Measurements from ENCODE around the gene LRP6.

The LRP6 gene

GRCh38 chr12:12244341-12244740 is 22.5 kb downstream of the LRP6 start:
- no peak for ATAC-seq
- TF ChIP-seq ZNF565 (CRISPR knock-in tag; conservative IDR thresholded peaks at IDR 0.05; ENCODE audit: low read depth) (no peak), PPARA (CRISPR knock-in tag; IDR thresholded peaks at IDR 0.05; ENCODE audit: borderline replicate concordance) (no peak), ZNF70 (CRISPR knock-in tag; IDR thresholded peaks at IDR 0.05) (no peak)

DNA sequence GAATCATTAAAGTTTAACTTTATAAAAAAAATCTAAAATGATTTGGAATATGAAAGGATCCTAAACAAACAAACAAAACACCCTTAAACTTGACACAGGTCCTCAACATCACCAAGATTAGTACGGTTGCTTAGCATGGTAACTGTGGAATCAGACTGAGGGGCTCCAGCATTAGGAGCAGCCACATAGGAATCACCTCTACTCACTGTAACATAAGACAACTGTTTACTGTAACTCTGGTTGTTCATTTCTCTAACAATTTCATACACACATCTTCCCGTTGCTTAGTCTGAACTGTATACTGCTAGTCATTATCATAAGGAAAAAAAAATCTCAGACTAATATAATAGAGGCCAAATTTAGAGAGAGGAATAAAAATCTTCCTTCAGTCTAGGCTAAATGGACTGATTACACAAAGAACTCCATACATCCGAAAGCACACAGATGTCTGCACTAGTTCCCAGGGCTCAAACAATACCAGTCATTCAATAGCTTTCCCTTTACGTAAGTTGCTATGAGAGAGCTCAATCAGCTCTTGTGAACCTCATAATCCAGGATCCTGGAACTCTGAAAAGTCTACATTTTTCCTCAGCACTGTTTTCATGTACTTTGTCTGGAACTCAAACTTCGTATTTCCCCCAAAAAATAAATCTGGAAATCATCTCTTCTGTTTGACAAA is 26.0 kb downstream of the LRP6 start:
- peak; percentile 63 for ATAC-seq
- TF ChIP-seq ZFP30 (CRISPR knock-in tag; IDR thresholded peaks at IDR 0.05) (no peak), GLIS3 (CRISPR knock-in tag; IDR thresholded peaks at IDR 0.05) (no peak), TSHZ2 (CRISPR knock-in tag; IDR thresholded peaks at IDR 0.05) (no peak), ZFP3 (CRISPR knock-in tag; IDR thresholded peaks at IDR 0.05) (no peak), ARNTL (CRISPR knock-in tag; IDR thresholded peaks at IDR 0.05; ENCODE audit: borderline replicate concordance, low read depth) (no peak), TCF4 (CRISPR knock-in tag; IDR thresholded peaks at IDR 0.05; ENCODE audit: borderline replicate concordance) (no peak), ZNF8 (CRISPR knock-in tag; IDR thresholded peaks at IDR 0.05) (no peak), CSDC2 (CRISPR knock-in tag; IDR thresholded peaks at IDR 0.05) (no peak), RARB (CRISPR knock-in tag; IDR thresholded peaks at IDR 0.05) (no peak), ISL1 (CRISPR knock-in tag; IDR thresholded peaks at IDR 0.05) (no peak), ZNF70 (CRISPR knock-in tag; IDR thresholded peaks at IDR 0.05) (no peak), TOX (CRISPR knock-in tag; IDR thresholded peaks at IDR 0.05; ENCODE audit: borderline replicate concordance) (no peak), POU6F1 (CRISPR knock-in tag; IDR thresholded peaks at IDR 0.05; ENCODE audit: borderline replicate concordance, low read depth) (no peak), OSR1 (CRISPR knock-in tag; IDR thresholded peaks at IDR 0.05) (no peak)
- TF ChIP-seq, protein P1, sequence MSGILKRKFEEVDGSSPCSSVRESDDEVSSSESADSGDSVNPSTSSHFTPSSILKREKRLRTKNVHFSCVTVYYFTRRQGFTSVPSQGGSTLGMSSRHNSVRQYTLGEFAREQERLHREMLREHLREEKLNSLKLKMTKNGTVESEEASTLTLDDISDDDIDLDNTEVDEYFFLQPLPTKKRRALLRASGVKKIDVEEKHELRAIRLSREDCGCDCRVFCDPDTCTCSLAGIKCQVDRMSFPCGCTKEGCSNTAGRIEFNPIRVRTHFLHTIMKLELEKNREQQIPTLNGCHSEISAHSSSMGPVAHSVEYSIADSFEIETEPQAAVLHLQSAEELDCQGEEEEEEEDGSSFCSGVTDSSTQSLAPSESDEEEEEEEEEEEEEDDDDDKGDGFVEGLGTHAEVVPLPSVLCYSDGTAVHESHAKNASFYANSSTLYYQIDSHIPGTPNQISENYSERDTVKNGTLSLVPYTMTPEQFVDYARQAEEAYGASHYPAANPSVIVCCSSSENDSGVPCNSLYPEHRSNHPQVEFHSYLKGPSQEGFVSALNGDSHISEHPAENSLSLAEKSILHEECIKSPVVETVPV (CRISPR knock-in tag; IDR thresholded peaks at IDR 0.05) = no peak

- no peak for ATAC-seq
- TF ChIP-seq, protein P2, sequence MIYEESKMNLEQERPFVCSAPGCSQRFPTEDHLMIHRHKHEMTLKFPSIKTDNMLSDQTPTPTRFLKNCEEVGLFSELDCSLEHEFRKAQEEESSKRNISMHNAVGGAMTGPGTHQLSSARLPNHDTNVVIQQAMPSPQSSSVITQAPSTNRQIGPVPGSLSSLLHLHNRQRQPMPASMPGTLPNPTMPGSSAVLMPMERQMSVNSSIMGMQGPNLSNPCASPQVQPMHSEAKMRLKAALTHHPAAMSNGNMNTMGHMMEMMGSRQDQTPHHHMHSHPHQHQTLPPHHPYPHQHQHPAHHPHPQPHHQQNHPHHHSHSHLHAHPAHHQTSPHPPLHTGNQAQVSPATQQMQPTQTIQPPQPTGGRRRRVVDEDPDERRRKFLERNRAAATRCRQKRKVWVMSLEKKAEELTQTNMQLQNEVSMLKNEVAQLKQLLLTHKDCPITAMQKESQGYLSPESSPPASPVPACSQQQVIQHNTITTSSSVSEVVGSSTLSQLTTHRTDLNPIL (CRISPR knock-in tag; IDR thresholded peaks at IDR 0.05; ENCODE audit: low read depth) = no peak
- TF ChIP-seq PPARA (CRISPR knock-in tag; IDR thresholded peaks at IDR 0.05; ENCODE audit: borderline replicate concordance) = no peak
- TF ChIP-seq ESRRG (CRISPR knock-in tag; IDR thresholded peaks at IDR 0.05) = no peak
- no peak for TF ChIP-seq SNAI2 (CRISPR knock-in tag; IDR thresholded peaks at IDR 0.05)
- TF ChIP-seq GLIS3 (CRISPR knock-in tag; IDR thresholded peaks at IDR 0.05) = no peak
- TF ChIP-seq ZC3H10 (CRISPR knock-in tag; IDR thresholded peaks at IDR 0.05) = no peak
- no peak for TF ChIP-seq POU6F1 (CRISPR knock-in tag; IDR thresholded peaks at IDR 0.05; ENCODE audit: borderline replicate concordance, low read depth)
- TF ChIP-seq ZFP30 (CRISPR knock-in tag; IDR thresholded peaks at IDR 0.05) = no peak
- TF ChIP-seq, protein P1 (CRISPR knock-in tag; IDR thresholded peaks at IDR 0.05) = no peak
- no peak for TF ChIP-seq TSHZ2 (CRISPR knock-in tag; IDR thresholded peaks at IDR 0.05)
- TF ChIP-seq CSDC2 (CRISPR knock-in tag; IDR thresholded peaks at IDR 0.05) = no peak
- no peak for TF ChIP-seq TCF4 (CRISPR knock-in tag; IDR thresholded peaks at IDR 0.05; ENCODE audit: borderline replicate concordance)
- TF ChIP-seq ZNF565 (CRISPR knock-in tag; conservative IDR thresholded peaks at IDR 0.05; ENCODE audit: low read depth) = no peak
- TF ChIP-seq OSR1 (CRISPR knock-in tag; IDR thresholded peaks at IDR 0.05) = no peak
Observed at GRCh38 chr12:12239127-12239526, 27.7 kb downstream of the LRP6 start.

Measured in SK-N-SH treated with all-trans-retinoic acid at 6 μM for 48 hours (cell line).